ENCODE results near the gene PRKCA.

The PRKCA gene

DNA sequence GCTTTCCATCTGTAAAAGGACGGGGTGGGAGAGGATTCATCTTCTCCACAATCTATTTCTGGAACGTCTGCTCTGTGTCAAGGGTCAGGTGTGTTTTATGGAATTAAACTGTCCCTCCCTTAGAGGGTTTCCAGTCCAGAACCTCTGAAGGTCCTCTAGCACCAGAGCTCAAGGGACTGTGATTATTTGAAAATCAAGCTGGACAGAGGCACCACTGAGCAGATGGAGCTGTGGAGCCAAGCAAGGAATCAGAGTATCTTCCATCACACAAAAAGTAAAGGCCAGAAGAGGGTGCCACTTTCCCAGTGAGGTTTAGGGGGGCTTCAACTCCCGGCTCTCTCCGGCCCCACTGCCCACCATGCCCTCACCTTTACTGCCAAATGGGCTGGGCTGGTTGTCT is 539.3 kb downstream of the PRKCA start:
- Histone ChIP-seq H2BK120ac (ENCODE audit: low read depth, low read length) (no peak overlapping the region), H2AK5ac (ENCODE audit: low read depth, low read length) (no peak overlapping the region), H3K14ac (ENCODE audit: low read length) (no peak overlapping the region), H2BK5ac (ENCODE audit: low read length) (no peak overlapping the region), H3K4me1 (ENCODE audit: control insufficient read depth in 2 of 2, insufficient read depth in 1 of 2, low read depth in 1 of 2, low read length in 2 of 2) (no peaks in the 10 kb centered on the region), H3K23ac (ENCODE audit: low read depth, low read length, poor library complexity) (no peak overlapping the region), H4K8ac (ENCODE audit: low read depth, low read length) (no peak overlapping the region), H3K27me3 (ENCODE audit: control insufficient read depth in 3 of 3, insufficient read depth in 3 of 3, low read depth in 1 of 3, low read length in 3 of 3) (peaks cover 0 to 39% (median 5%) of the 10 kb centered on the region in 3 experiments), H3K18ac (ENCODE audit: low read length) (no peak overlapping the region), H2BK15ac (ENCODE audit: low read length) (no peak overlapping the region), H3K4ac (ENCODE audit: low read length) (no peak overlapping the region), H2BK12ac (ENCODE audit: low read length) (no peak overlapping the region), H4K91ac (ENCODE audit: low read depth, low read length, poor library complexity) (no peak overlapping the region), H3K4me3 (ENCODE audit: low read length in 2 of 2) (no peak overlapping the region), H3K79me1 (ENCODE audit: low read depth, low read length) (no peaks in the 10 kb centered on the region), H3K36me3 (replicated peaks in 1 of 2; ENCODE audit: control insufficient read depth in 2 of 2, insufficient read depth in 2 of 2, low read length in 2 of 2) (no peaks in the 10 kb centered on the region), H3K9me3 (replicated peaks in 1 of 2; ENCODE audit: control insufficient read depth in 2 of 2, insufficient read depth in 1 of 2, low read depth in 1 of 2, low read length in 2 of 2) (peaks cover 0 to 1% of the 10 kb centered on the region in 2 donors), H3K27ac (replicated peaks; ENCODE audit: low read length) (no peak overlapping the region), H3K4me2 (ENCODE audit: insufficient read depth, low read length, poor library complexity, severe bottlenecking) (no peak overlapping the region), H2AFZ (ENCODE audit: low read length) (no peak overlapping the region), H3K9ac (ENCODE audit: low read depth, low read length, poor library complexity) (no peak overlapping the region)
- WGBS, 2 donors (ENCODE audit: extremely low coverage in 2 of 2, insufficient read length in 2 of 2, insufficient replicate concordance in 1 of 2), result no CpG with 5 or more reads among the region's 4 CpGs
- DNase-seq (ENCODE audit: low spot score), result no peak

DNA sequence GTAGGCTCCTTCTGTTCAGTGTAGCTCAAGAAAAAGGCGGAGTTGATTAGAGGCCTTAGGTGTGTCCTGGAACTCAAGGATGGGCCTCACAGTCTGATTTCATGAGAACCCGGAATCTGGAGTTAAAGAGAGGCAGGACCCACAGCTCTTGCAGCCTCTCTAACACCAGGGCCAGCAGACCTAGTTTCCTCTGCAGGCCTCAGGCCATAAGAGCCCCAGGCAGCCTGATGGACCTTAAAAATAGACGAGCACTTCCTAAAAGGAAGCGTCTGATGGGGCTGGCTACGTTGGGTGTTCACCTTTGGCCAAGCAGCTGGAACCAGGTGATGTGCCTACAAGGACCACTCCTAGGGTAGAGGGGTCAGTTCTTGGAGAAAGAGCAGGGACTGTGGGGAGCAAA is 540.1 kb downstream of the PRKCA start:
- Histone ChIP-seq H3K4me1 (ENCODE audit: control insufficient read depth in 2 of 2, insufficient read depth in 1 of 2, low read depth in 1 of 2, low read length in 2 of 2) (no peaks in the 10 kb centered on the region), H3K4ac (ENCODE audit: low read length) (no peak overlapping the region), H2BK5ac (ENCODE audit: low read length) (no peak overlapping the region), H3K23ac (ENCODE audit: low read depth, low read length, poor library complexity) (no peak overlapping the region), H3K18ac (ENCODE audit: low read length) (no peak overlapping the region), H2AFZ (ENCODE audit: low read length) (no peak overlapping the region), H3K79me1 (ENCODE audit: low read depth, low read length) (no peaks in the 10 kb centered on the region), H3K27me3 (ENCODE audit: control insufficient read depth in 3 of 3, insufficient read depth in 3 of 3, low read depth in 1 of 3, low read length in 3 of 3) (peaks cover 0 to 31% (median 0%) of the 10 kb centered on the region in 3 experiments), H3K36me3 (replicated peaks in 1 of 2; ENCODE audit: control insufficient read depth in 2 of 2, insufficient read depth in 2 of 2, low read length in 2 of 2) (no peaks in the 10 kb centered on the region), H3K4me2 (ENCODE audit: insufficient read depth, low read length, poor library complexity, severe bottlenecking) (no peak overlapping the region), H4K91ac (ENCODE audit: low read depth, low read length, poor library complexity) (no peak overlapping the region), H3K4me3 (ENCODE audit: low read length in 2 of 2) (no peak overlapping the region), H2BK12ac (ENCODE audit: low read length) (no peak overlapping the region), H4K8ac (ENCODE audit: low read depth, low read length) (no peak overlapping the region), H2BK120ac (ENCODE audit: low read depth, low read length) (no peak overlapping the region), H2AK5ac (ENCODE audit: low read depth, low read length) (no peak overlapping the region), H3K14ac (ENCODE audit: low read length) (no peak overlapping the region), H3K9ac (ENCODE audit: low read depth, low read length, poor library complexity) (no peak overlapping the region), H3K9me3 (replicated peaks in 1 of 2; ENCODE audit: control insufficient read depth in 2 of 2, insufficient read depth in 1 of 2, low read depth in 1 of 2, low read length in 2 of 2) (peaks cover 3 to 5% of the 10 kb centered on the region in 2 donors), H2BK15ac (ENCODE audit: low read length) (no peak overlapping the region), H3K27ac (replicated peaks; ENCODE audit: low read length) (no peak overlapping the region)
- WGBS, 2 donors (ENCODE audit: extremely low coverage in 2 of 2, insufficient read length in 2 of 2, insufficient replicate concordance in 1 of 2), result no CpG with 5 or more reads among the region's 5 CpGs
- DNase-seq (ENCODE audit: low spot score), result no peak

- H4K8ac ChIP-seq (ENCODE audit: low read depth, low read length), result no peak overlapping the region
- H3K14ac ChIP-seq (ENCODE audit: low read length), result no peak overlapping the region
- no peak for DNase-seq (ENCODE audit: low spot score)
- H3K4me2 ChIP-seq (ENCODE audit: insufficient read depth, low read length, poor library complexity, severe bottlenecking), result no peak overlapping the region
- H3K4me3 ChIP-seq (ENCODE audit: low read length in 2 of 2), result no peak overlapping the region
- no peaks in the 10 kb centered on the region for H3K79me1 ChIP-seq (ENCODE audit: low read depth, low read length)
- no CpG with 5 or more reads among the region's 3 CpGs for WGBS, 2 donors (ENCODE audit: extremely low coverage in 2 of 2, insufficient read length in 2 of 2, insufficient replicate concordance in 1 of 2)
- no peak overlapping the region for H4K91ac ChIP-seq (ENCODE audit: low read depth, low read length, poor library complexity)
- H3K36me3 ChIP-seq (replicated peaks in 1 of 2; ENCODE audit: control insufficient read depth in 2 of 2, insufficient read depth in 2 of 2, low read length in 2 of 2), result no peaks in the 10 kb centered on the region
- no peak overlapping the region for H2BK120ac ChIP-seq (ENCODE audit: low read depth, low read length)
- no peak overlapping the region for H3K4ac ChIP-seq (ENCODE audit: low read length)
- H3K23ac ChIP-seq (ENCODE audit: low read depth, low read length, poor library complexity), result no peak overlapping the region
- H2BK15ac ChIP-seq (ENCODE audit: low read length), result no peak overlapping the region
- no peak overlapping the region for H2AK5ac ChIP-seq (ENCODE audit: low read depth, low read length)
- no peak overlapping the region for H3K18ac ChIP-seq (ENCODE audit: low read length)
- H2BK12ac ChIP-seq (ENCODE audit: low read length), result no peak overlapping the region
- H3K9me3 ChIP-seq (replicated peaks in 1 of 2; ENCODE audit: control insufficient read depth in 2 of 2, insufficient read depth in 1 of 2, low read depth in 1 of 2, low read length in 2 of 2), result peaks cover 3 to 5% of the 10 kb centered on the region in 2 donors
- no peaks in the 10 kb centered on the region for H3K4me1 ChIP-seq (ENCODE audit: control insufficient read depth in 2 of 2, insufficient read depth in 1 of 2, low read depth in 1 of 2, low read length in 2 of 2)
- no peak overlapping the region for H3K27ac ChIP-seq (replicated peaks; ENCODE audit: low read length)
- H2AFZ ChIP-seq (ENCODE audit: low read length), result no peak overlapping the region
- H3K9ac ChIP-seq (ENCODE audit: low read depth, low read length, poor library complexity), result no peak overlapping the region
- H2BK5ac ChIP-seq (ENCODE audit: low read length), result no peak overlapping the region
- H3K27me3 ChIP-seq (ENCODE audit: control insufficient read depth in 3 of 3, insufficient read depth in 3 of 3, low read depth in 1 of 3, low read length in 3 of 3), result peaks cover 0 to 27% (median 0%) of the 10 kb centered on the region in 3 experiments
Measured at GRCh38 chr17:66842959-66843358, 540.5 kb downstream of the PRKCA start.

DNA sequence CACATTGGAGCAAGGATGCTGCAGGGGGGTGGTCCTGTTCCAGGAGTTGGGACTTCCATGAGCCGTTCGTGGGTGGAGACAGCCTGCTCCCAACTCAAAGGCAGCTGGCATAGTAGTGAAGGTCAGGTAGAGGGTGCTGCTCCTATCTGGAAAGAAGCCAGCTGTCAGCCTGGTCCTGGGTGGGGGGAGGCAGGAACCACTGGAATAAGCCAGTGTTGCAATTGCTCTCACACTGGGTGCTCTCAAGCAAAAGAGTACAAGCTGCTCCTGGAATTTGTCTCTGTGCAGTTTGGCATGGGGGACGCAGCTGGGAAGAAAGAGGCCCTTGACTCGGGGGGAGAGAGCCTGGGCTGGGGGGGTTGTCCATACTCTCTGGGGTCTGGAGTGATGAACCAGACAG is 541.2 kb downstream of the PRKCA start:
- Histone ChIP-seq H4K91ac (ENCODE audit: low read depth, low read length, poor library complexity) (no peak overlapping the region), H3K79me1 (ENCODE audit: low read depth, low read length) (no peaks in the 10 kb centered on the region), H3K4ac (ENCODE audit: low read length) (no peak overlapping the region), H4K8ac (ENCODE audit: low read depth, low read length) (no peak overlapping the region), H2BK5ac (ENCODE audit: low read length) (no peak overlapping the region), H3K27ac (replicated peaks; ENCODE audit: low read length) (no peak overlapping the region), H3K27me3 (ENCODE audit: control insufficient read depth in 3 of 3, insufficient read depth in 3 of 3, low read depth in 1 of 3, low read length in 3 of 3) (peaks cover 0 to 20% (median 0%) of the 10 kb centered on the region in 3 experiments), H3K4me2 (ENCODE audit: insufficient read depth, low read length, poor library complexity, severe bottlenecking) (no peak overlapping the region), H2BK120ac (ENCODE audit: low read depth, low read length) (no peak overlapping the region), H3K4me1 (ENCODE audit: control insufficient read depth in 2 of 2, insufficient read depth in 1 of 2, low read depth in 1 of 2, low read length in 2 of 2) (no peaks in the 10 kb centered on the region), H2AFZ (ENCODE audit: low read length) (no peak overlapping the region), H3K36me3 (replicated peaks in 1 of 2; ENCODE audit: control insufficient read depth in 2 of 2, insufficient read depth in 2 of 2, low read length in 2 of 2) (no peaks in the 10 kb centered on the region), H3K23ac (ENCODE audit: low read depth, low read length, poor library complexity) (no peak overlapping the region), H3K14ac (ENCODE audit: low read length) (no peak overlapping the region), H3K9ac (ENCODE audit: low read depth, low read length, poor library complexity) (no peak overlapping the region), H3K18ac (ENCODE audit: low read length) (no peak overlapping the region), H2AK5ac (ENCODE audit: low read depth, low read length) (no peak overlapping the region), H3K4me3 (ENCODE audit: low read length in 2 of 2) (no peak overlapping the region), H2BK15ac (ENCODE audit: low read length) (no peak overlapping the region), H3K9me3 (replicated peaks in 1 of 2; ENCODE audit: control insufficient read depth in 2 of 2, insufficient read depth in 1 of 2, low read depth in 1 of 2, low read length in 2 of 2) (peaks cover 3 to 5% of the 10 kb centered on the region in 2 donors), H2BK12ac (ENCODE audit: low read length) (no peak overlapping the region)
- no peak for DNase-seq (ENCODE audit: low spot score)
- no CpG with 5 or more reads among the region's 4 CpGs for WGBS, 2 donors (ENCODE audit: extremely low coverage in 2 of 2, insufficient read length in 2 of 2, insufficient replicate concordance in 1 of 2)

Measured in neuronal stem cell (in vitro differentiated cells).